NB4 (cell line): Measurements from ENCODE around the gene BIRC7.

Experiments
- DNase-seq: peaks from one replicate; pipeline ENCODE4 v3.0.0; 2010; ENCODE audit warnings: low read depth
- H3K4me3 ChIP-seq: one replicate; pipeline ENCODE4 v1.5.1; 2011; ENCODE audit warnings: mild to moderate bottlenecking, low read depth, low read length, moderate library complexity
- MYC ChIP-seq: IDR thresholded peaks from 2 replicates; pipeline ENCODE4 v1.6.1; 2011; ENCODE audit warnings: low read depth, low read length
- POLR2A ChIP-seq: IDR thresholded peaks from 2 replicates; pipeline ENCODE4 v1.6.1; 2011; ENCODE audit warnings: mild to moderate bottlenecking; ENCODE audit not compliant: insufficient read length; ENCODE audit errors: extremely low read depth
- TF ChIP-seq, protein P1 (sequence below): IDR thresholded peaks from one replicate; pipeline ENCODE4 v1.5.1; 2012; ENCODE audit warnings: low read depth, low read length
- TF ChIP-seq, protein P2 (sequence below): IDR thresholded peaks from 2 replicates; pipeline ENCODE4 v1.6.1; 2011; ENCODE audit warnings: low read depth, low read length

BIRC7 gene

DNA sequence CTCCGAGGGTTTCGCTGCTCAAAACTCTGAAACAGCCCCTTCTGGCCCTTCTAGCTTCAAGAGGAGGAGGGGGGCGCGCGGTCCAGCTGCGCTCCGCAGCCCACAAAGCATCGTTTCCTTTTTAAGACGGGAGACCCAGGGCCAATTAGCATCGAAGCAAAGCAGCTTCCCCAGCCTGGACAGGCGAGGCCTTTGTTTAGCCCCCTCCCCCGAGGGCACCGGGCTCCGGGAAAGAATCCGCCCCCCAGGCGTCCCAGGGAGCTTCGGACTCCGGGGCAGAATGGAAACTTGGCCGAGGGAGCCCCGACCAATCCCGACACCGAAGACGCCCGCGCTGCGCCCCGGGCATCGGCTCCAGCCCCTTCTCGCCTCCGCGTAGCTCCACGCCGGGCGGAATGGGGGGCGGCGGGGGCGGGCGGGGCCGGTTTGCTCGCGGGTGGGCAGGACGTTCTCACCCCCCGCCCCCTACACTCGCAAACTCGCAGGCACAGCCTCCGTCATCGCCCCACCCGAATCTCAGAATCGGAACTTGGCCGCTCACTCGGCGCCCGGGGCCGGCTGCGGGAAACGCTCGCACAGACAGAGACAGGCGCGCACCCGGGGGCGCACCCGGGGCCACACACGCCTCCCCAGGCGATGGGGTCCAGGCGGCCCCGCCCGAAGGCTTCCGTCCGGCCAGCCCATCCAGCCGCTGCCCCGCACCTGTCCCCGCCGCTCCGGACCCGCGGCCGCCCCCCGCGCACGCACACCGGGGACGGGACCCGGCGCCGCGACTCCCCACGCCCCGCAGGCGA is 17.9 kb downstream of the BIRC7 start:
- H3K4me3 ChIP-seq = no peak overlapping the region
- TF ChIP-seq, protein P1, sequence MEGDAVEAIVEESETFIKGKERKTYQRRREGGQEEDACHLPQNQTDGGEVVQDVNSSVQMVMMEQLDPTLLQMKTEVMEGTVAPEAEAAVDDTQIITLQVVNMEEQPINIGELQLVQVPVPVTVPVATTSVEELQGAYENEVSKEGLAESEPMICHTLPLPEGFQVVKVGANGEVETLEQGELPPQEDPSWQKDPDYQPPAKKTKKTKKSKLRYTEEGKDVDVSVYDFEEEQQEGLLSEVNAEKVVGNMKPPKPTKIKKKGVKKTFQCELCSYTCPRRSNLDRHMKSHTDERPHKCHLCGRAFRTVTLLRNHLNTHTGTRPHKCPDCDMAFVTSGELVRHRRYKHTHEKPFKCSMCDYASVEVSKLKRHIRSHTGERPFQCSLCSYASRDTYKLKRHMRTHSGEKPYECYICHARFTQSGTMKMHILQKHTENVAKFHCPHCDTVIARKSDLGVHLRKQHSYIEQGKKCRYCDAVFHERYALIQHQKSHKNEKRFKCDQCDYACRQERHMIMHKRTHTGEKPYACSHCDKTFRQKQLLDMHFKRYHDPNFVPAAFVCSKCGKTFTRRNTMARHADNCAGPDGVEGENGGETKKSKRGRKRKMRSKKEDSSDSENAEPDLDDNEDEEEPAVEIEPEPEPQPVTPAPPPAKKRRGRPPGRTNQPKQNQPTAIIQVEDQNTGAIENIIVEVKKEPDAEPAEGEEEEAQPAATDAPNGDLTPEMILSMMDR = no peak
- TF ChIP-seq, protein P2, sequence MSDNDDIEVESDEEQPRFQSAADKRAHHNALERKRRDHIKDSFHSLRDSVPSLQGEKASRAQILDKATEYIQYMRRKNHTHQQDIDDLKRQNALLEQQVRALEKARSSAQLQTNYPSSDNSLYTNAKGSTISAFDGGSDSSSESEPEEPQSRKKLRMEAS = no peak
- no peak for DNase-seq

DNA sequence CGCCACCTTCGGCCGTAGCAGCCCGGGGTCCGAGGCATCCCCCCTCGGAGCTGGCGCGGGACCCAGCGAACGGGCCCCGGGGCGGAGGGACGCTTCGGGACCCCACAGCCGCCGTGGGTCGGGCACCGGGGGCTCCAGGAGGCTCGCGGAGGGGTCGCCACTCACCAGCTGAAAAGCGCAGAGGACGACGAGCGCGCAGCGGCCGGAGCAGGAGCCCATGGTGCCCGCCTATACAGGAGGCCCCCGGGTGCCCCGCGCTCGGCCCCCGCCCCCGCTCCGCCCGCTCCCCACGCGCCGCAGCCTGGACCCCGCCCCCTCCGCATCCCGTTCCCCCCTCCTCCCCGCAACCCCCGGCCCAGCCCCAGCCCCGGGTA is 18.5 kb downstream of the BIRC7 start, which contains the start of gene NKAIN4:
Gene NKAIN4 (minus strand): TSS at position 232 of the 374 bp plus-strand sequence. CDS start 13 bp downstream, at position 219.
- no peak for DNase-seq
- TF ChIP-seq, protein P2 = no peak
- TF ChIP-seq MYC (no peak), POLR2A (no peak)
- TF ChIP-seq, protein P1 = no peak
- no peak within 1 kb of the TSS for H3K4me3 ChIP-seq

- no peak for DNase-seq
- no peak overlapping the region for H3K4me3 ChIP-seq
- TF ChIP-seq, protein P1 = no peak
- TF ChIP-seq MYC (no peak), POLR2A (no peak)
- TF ChIP-seq, protein P2 = no peak
Observed at GRCh38 chr20:63254606-63255384, 19.1 kb downstream of the BIRC7 start.

GRCh38 chr20:63255931-63256704 is 20.4 kb downstream of the BIRC7 start:
- no peak overlapping the region for H3K4me3 ChIP-seq
- TF ChIP-seq, protein P2 = no peak
- TF ChIP-seq, protein P1 = no peak
- TF ChIP-seq MYC (no peak), POLR2A (no peak)
- DNase-seq = no peak

DNA sequence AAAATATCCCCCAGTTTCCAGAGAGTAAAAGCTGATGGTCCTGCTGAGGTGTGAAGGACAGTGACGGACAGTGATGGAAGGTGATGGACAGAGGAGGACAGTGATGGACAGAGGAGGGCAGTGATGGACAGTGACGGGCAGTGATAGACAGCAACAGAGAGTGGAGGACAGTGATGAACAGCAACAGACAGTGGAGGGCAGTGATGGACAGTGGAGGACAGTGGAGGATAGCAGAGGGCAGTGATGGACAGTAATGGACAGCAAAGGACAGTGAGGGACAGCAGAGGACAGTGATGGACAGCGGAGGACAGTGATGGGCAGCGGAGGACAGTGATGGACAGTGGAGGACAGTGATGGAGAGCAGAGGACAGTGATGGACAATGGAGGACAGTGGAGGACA is 21.2 kb downstream of the BIRC7 start:
- TF ChIP-seq, protein P1 = no peak
- TF ChIP-seq, protein P2 = no peak
- no peak for TF ChIP-seq MYC
- no peak for TF ChIP-seq POLR2A
- H3K4me3 ChIP-seq = no peak overlapping the region
- DNase-seq = no peak
